ENCODE data around the gene IGIP. TPM values are rescaled to one million over a fixed set of nuclear protein-coding genes. Genes with fewer than 3 reads are reported as not detected.

The IGIP gene
- total RNA-seq, 2 donors from 2014 or later, result 24.2 to 25.9 TPM

- Histone ChIP-seq H3K4me1 (ENCODE audit: control insufficient read depth in 1 of 2, low read depth in 2 of 2) (peaks cover 21 to 39% of the 10 kb centered on the region in 2 donors), H3K36me3 (no peaks in the 10 kb centered on the region), H3K27ac (peak overlapping the region; percentile 99 to 100), H3K27me3 (replicated peaks; ENCODE audit: insufficient read depth) (no peaks in the 10 kb centered on the region), H3K9me3 (no peaks in the 10 kb centered on the region), H3K4me3 (peak overlapping the region; percentile 93)
- ATAC-seq (ENCODE audit: insufficient number of reproducible peaks, low FRiP score, low read depth), result peak; percentile 89
- peak; percentile 24 for TF ChIP-seq CTCF (IDR thresholded peaks at IDR 0.05)
- peak; percentile 60 for DNase-seq (ENCODE audit: low spot score)
Measured at GRCh38 chr5:140107312-140108092, 18.2 kb upstream of the IGIP start.

- Histone ChIP-seq H3K27ac (peak overlapping the region; percentile 99 to 100), H3K9me3 (no peaks in the 10 kb centered on the region), H3K4me3 (peak overlapping the region; percentile 93), H3K36me3 (no peaks in the 10 kb centered on the region), H3K4me1 (ENCODE audit: control insufficient read depth in 1 of 2, low read depth in 2 of 2) (peaks cover 21 to 48% of the 10 kb centered on the region in 2 donors), H3K27me3 (replicated peaks; ENCODE audit: insufficient read depth) (no peaks in the 10 kb centered on the region)
- no peak for DNase-seq (ENCODE audit: low spot score)
- no peak for TF ChIP-seq CTCF (IDR thresholded peaks at IDR 0.05)
- ATAC-seq (ENCODE audit: insufficient number of reproducible peaks, low FRiP score, low read depth), result no peak
Measured at GRCh38 chr5:140108093-140109017, 17.4 kb upstream of the IGIP start.

GRCh38 chr5:140109018-140109758 is 16.5 kb upstream of the IGIP start:
- Histone ChIP-seq H3K27ac (peak overlapping the region; percentile 99 to 100), H3K4me1 (ENCODE audit: control insufficient read depth in 1 of 2, low read depth in 2 of 2) (peaks cover 21 to 49% of the 10 kb centered on the region in 2 donors)
- DNase-seq (ENCODE audit: low spot score), result no peak

GRCh38 chr5:140109759-140110645 is 15.7 kb upstream of the IGIP start:
- no peaks in the 10 kb centered on the region for H3K27me3 ChIP-seq (replicated peaks; ENCODE audit: insufficient read depth)
- DNase-seq (ENCODE audit: low spot score), result no peak
- no peak for ATAC-seq (ENCODE audit: insufficient number of reproducible peaks, low FRiP score, low read depth)
- H3K9me3 ChIP-seq, result no peaks in the 10 kb centered on the region
- H3K4me1 ChIP-seq (ENCODE audit: control insufficient read depth in 1 of 2, low read depth in 2 of 2), result peaks cover 25 to 53% of the 10 kb centered on the region in 2 donors
- no peaks in the 10 kb centered on the region for H3K36me3 ChIP-seq
- peak overlapping the region in 1 of 2 donors; percentile 100 for H3K27ac ChIP-seq
- TF ChIP-seq CTCF (IDR thresholded peaks at IDR 0.05), result no peak
- H3K4me3 ChIP-seq, result peak overlapping the region; percentile 93

More at GRCh38 chr5:140109018-140109758, 16.5 kb upstream of the IGIP start:
- Histone ChIP-seq H3K27me3 (replicated peaks; ENCODE audit: insufficient read depth) (no peaks in the 10 kb centered on the region), H3K4me3 (peak overlapping the region; percentile 93), H3K36me3 (no peaks in the 10 kb centered on the region), H3K9me3 (no peaks in the 10 kb centered on the region)
- no peak for ATAC-seq (ENCODE audit: insufficient number of reproducible peaks, low FRiP score, low read depth)
- TF ChIP-seq CTCF (IDR thresholded peaks at IDR 0.05), result no peak

Data from thoracic aorta (tissue), 2 donors.